ENCODE data around the gene NEDD4L.

Gene NEDD4L

GRCh38 chr18:58449464-58449863 lies 405.4 kb downstream of the NEDD4L start:
- TF ChIP-seq CTCF (IDR thresholded peaks at IDR 0.05; ENCODE audit: extremely low read depth, missing control alignments): no peak
- DNase-seq (ENCODE audit: low spot score): no peak

Data from GM20000 (cell line).